ENCODE data around the gene NSDHL. TPM values are rescaled to one million over a fixed set of nuclear protein-coding genes. Genes with fewer than 3 reads are reported as not detected.

Gene NSDHL
- total RNA-seq, 1 donor from 2014 or later = 32.4 TPM

DNA sequence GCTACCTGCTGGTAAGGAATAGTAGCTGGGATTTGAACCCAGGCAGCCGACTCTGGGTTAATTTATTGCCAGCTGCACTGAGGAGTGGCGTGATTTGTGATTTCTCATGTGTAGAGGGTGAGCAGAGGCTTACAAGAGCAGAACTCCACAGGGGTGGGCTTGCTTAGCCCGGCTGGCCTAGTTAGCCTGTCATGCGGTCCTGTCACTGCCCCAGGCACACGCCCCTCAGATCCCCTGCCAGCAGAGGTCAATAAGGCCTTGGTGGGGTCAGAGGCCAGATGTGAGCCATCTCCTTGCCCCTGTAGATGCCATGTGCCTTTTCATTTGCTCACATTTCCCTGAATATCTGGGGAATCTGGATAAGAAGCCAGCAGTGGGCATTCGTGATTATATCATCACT is 13.4 kb downstream of the NSDHL start:
- no peak for DNase-seq (ENCODE audit: low spot score)

DNA sequence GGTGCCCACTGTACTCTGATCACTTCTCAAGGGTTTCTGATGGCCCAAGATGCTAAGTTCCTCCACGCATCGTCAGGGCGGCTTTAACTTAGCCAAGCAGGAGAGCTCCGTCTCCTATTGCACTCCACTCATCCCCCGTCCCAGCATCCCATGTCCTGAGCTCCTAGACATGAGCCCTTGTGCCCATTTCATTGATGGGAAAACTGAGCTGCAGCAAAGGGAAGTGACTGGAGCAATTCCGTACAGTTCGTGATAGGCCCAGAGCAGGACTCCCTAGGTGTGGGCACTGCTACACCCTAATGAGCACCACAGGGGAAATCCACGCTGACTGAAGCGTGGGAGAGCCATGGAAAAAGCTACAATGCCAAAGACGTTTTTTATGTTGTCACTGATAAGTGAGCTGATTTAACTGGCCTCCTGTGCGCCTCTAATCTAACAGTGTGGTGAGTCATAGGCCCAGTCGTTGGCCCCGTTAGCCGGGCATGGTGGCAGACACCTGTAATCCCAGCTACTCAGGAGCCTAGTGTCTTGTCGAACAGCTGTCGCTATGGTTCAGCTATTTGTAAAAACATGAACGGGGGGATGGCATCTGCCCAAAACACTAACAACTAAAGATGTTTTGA is 14.9 kb downstream of the NSDHL start:
- no peak for DNase-seq (ENCODE audit: low spot score)

DNA sequence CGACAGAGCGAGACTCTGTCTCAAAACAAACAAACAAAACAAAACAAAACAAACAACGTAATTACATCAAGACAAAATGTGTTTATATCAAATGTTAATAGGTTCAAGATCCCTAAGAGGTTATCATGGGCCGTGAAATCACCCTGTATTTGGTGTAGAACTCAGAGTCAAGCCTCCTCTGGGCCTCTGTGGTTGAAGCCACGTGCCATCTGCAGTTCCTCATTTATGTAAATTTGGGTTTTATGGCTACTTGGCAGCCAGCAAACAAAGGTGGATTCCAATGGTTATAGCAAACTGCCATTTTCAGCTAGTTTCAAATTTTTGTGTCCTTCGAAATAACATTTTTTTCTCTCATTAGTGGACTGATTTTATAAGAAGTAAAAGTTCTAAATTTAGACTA is 16.4 kb downstream of the NSDHL start:
- DNase-seq (ENCODE audit: low spot score) = no peak

GRCh38 chrX:152850465-152850864 is 19.6 kb downstream of the NSDHL start:
- no peak for DNase-seq (ENCODE audit: low spot score)

- DNase-seq (ENCODE audit: low spot score) = no peak
Measured at GRCh38 chrX:152853986-152854385, 23.1 kb downstream of the NSDHL start.

GRCh38 chrX:152861116-152861515 is 30.3 kb downstream of the NSDHL start:
- no peak for DNase-seq (ENCODE audit: low spot score)

DNA sequence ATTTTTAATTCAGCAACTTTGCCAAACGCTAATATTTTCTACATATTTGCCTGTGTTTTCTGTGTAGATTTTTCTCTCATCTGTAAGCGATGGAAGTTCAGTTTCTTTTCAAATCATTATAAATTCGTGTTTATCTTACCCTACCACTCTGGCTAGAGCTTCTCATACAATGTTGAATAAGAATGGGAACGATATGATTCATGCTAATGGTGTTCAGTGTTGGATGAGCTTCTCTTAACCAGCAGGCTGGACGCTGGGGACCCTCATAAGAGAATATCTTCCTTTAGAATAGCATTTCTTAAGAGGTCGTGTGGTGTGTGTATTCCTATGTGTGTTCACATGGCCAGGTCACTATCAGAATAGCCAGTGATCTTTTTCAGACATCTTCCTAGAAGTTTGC is 31.0 kb downstream of the NSDHL start:
- DNase-seq (ENCODE audit: low spot score) = no peak

DNA sequence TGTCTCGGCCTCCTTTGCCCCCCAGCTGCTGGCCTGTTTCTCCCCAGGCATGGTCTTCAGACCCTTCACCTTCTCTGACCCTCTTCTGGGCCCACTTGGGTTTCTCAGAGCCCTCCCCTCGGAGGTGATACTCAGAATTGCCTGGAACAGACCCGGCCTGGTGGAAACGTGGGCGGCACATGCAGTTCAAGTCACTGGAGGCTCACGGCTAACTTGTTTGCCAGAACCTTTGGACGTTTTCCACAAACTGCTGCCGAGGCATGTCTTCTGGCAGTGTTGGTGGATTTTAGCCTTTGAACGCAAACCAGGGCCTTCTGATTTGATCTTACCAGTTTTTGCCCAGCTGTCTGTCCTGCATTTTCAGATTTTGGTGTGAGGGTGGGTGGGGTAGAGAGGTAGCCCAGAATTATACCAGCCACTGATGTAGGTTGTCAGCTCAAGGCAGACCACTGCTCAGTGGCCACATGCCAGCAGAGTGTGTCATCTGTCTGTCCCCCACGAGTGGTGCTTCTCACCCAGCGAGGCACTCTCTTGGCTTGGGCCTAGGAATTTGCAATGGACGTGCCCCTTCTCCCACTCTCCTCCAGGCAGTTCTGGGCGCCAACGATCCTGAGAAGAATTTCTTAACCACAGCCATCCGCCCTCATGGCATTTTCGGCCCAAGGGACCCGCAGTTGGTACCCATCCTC is 34.5 kb downstream of the NSDHL start:
- no peak for DNase-seq (ENCODE audit: low spot score)

DNA sequence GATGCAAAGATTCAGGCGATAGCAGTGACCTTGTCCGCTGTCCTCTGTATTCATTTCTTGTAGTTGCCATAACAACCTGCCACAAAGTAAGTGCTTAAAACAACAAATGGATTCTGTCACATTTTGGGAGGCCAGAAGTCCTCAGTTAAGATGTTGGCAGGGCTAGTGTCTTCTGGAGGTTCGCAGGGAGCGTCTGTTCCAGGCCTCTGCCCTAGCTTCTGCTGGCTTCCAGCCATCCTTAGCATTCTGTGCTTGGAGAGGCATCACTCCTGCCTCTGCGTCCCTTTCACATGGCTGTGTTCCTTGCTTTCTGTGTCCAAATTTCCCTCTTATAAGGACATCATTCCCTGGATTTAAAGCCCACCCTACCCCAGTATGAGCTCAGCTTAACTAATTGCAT is 35.5 kb downstream of the NSDHL start:
- no peak for DNase-seq (ENCODE audit: low spot score)

DNA sequence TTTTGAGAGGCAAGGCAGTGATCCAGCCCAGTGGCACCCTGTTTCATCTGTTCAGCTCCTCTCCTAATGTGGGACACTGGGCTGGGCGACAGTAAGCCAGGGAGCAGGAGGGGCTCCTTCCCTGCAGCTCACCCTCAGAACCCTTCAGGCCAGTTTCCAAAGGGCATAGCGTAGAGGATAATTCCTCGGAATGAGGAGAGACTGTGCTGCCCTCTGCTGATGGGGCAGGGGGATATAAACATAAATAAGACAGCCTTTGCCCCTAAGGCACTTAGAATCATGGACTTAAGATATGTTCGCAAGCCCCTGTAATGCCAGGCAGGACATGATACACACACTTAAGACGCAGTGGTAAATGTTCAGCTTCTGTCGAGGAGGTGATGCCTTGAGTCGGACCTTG is 39.1 kb downstream of the NSDHL start:
- no peak for DNase-seq (ENCODE audit: low spot score)

DNA sequence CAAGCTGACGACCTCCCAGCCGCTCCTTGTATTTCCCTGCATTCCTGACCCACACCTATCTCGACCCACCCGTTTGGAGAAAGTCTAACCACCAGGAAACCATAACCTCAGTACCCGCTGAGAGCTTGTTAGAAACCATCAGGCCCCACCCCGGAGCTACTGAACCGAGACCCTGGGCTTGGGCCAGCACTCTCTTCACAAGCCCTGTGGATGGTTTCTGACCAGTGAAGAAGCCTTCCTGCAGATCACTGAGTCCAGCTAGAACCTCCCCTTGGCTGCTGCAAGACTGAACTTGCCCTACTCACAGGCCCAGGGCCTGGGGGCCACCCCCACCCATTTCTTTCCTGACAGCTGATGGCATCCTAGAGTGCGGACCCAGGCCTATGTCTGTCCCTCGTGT is 40.4 kb downstream of the NSDHL start:
- no peak for DNase-seq (ENCODE audit: low spot score)

DNA sequence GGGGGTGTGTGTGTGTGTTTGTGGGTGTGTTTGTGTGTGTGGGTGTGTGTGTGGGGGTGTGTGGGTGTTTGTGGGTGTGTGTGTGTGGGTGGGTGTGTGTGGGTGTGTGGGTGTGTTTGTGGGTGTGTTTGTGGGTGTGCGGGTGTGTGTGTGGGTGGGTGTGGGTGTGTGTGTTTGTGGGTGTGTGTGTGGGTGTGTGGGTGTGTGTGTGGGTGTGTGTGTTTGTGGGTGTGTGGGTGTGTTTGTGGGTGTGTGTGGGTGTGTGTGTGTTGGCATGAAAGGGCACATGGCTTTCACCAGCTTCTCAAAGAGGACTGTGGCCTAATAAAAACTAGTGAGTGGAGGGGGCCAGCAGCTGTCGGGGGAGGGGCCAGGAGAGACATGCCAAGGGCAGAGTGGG is 41.7 kb downstream of the NSDHL start:
- no peak for DNase-seq (ENCODE audit: low spot score)

- DNase-seq (ENCODE audit: low spot score) = no peak
Measured at GRCh38 chrX:152873361-152873760, 42.5 kb downstream of the NSDHL start.

DNA sequence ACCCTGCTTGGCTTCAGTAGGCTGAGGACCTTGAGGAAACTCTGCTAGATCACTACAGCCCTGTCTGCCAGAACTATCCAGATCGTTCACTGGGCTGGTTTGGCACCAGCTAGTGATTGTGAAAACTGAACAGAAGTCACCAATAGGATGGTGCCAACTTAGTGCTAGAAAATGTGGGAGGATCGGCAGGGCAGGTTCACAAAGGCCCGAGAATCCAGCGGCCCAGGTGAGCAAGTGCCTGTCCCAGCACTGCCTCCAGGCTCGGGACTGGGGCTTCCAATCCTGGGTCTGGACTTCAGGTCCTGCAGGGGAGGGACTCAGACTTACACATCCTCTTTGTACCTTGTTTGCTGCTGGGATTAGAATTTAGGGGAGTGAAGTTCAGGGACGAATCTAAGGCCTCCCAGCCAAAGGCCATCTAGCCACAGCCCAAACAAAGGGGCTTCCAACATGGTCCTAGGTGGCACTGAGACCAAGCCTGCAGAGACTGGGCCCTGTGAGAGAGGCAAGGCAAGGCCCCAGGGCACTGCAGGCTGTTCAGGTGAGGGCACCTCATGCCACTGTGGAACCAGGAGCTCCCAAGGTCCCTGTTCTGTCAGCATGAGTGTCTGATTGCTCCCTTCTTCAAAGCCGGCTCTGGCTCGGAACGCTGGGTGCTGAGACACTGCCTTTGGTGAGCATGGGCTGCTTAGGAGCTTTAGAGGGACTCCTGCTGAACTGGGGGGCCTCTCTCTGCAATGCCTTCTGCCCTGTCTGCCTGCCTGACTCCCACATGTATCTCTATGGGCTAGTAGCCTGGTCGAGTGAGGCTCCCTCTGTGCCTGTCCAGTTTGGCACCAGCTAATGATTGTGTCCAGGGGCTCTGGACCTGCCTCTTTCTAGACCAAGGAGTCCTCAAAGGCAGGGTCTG is 46.3 kb downstream of the NSDHL start:
- no peak for DNase-seq (ENCODE audit: low spot score)

- no peak for DNase-seq (ENCODE audit: low spot score)
Measured at GRCh38 chrX:152878976-152879755, 48.3 kb downstream of the NSDHL start.

DNA sequence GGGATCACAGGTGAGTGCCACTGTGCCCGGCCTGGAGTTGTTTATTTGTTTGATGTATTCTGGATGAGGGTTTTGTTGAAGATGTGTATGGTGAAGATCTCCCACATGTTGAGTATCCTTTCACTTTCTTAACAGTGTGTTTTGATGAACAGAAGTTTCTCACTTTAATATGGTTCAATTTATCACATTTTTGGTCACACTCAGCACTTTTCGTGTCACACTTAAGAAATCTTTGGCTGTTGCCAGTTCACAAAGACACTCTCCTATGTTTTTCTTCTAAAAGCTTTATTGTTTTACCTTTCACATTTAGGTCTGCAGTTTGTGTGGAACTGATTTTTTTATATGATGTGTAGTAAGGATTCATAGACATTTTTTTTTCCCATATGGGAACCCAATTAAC is 50.4 kb downstream of the NSDHL start:
- DNase-seq (ENCODE audit: low spot score) = no peak

DNA sequence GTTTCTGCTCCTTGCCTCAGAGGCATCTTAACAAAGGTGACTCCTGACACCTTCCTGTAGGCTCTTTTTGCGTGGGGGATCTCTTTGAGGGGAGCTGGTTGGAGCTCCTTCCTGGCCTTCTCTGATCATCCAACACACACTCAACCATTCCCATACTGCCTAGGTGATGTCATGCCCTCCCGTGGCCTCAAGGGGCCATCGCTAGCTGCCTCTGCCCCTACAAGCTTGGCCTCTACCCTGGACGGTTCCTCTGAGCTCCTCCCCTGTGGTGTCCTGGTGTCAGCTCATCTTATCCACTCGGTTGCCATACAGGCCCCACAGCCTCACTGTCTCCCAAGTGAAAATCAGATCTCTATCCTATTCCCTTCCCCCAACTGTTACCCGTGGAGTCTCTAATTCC is 53.3 kb downstream of the NSDHL start:
- DNase-seq (ENCODE audit: low spot score) = no peak

- no peak for DNase-seq (ENCODE audit: low spot score)
Measured at GRCh38 chrX:152886716-152887115, 55.9 kb downstream of the NSDHL start.

- DNase-seq (ENCODE audit: low spot score) = no peak
Measured at GRCh38 chrX:152892499-152892898, 61.6 kb downstream of the NSDHL start.

GRCh38 chrX:152892999-152893891 is 62.4 kb downstream of the NSDHL start:
- no peak for DNase-seq (ENCODE audit: low spot score)
